ENCODE measurements around the gene UPP1. TPM values are rescaled to one million over a fixed set of nuclear protein-coding genes. Genes with fewer than 3 reads are reported as not detected.

UPP1 gene
- total and polyA plus RNA-seq, 2 of the 4 experiments (the other 2 are of a cell fraction) = 3.9 to 14.5 TPM

GRCh38 chr7:48099781-48100180, 10.7 kb downstream of the UPP1 start:
- BruUV-seq (replicated peaks) = no TSS peak
- Histone ChIP-seq H3K14ac (replicated peaks; ENCODE audit: low read depth, low read length) (no peak overlapping the region), H3K4me1 (ENCODE audit: control insufficient read depth, insufficient read depth, low read length) (peaks cover 12% of the 10 kb centered on the region), H2BK15ac (ENCODE audit: low read depth, low read length) (no peak overlapping the region), H2BK20ac (ENCODE audit: low read depth, low read length) (no peak overlapping the region), H3K4me3 (ENCODE audit: insufficient read depth, low read depth, low read length) (no peak overlapping the region), H3K4me2 (ENCODE audit: low read depth, low read length) (no peak overlapping the region), H4K8ac (ENCODE audit: low read depth in 2 of 2, low read length in 2 of 2) (no peak overlapping the region), H3K23ac (ENCODE audit: low read depth, low read length) (no peak overlapping the region), H4K20me1 (ENCODE audit: insufficient read depth, low read length) (no peaks in the 10 kb centered on the region), H2BK120ac (ENCODE audit: low read depth, low read length) (no peak overlapping the region), H3K9ac (ENCODE audit: low read depth, low read length) (no peak overlapping the region), H3K36me3 (ENCODE audit: control insufficient read depth, insufficient read depth, low read length) (peaks cover 34% of the 10 kb centered on the region), H4K5ac (ENCODE audit: low read depth, low read length) (no peak overlapping the region), H2AK9ac (replicated peaks; ENCODE audit: low read depth, low read length, poor library complexity) (no peak overlapping the region), H3K79me1 (ENCODE audit: low read depth in 1 of 2, low read length in 2 of 2) (peaks cover 36 to 45% of the 10 kb centered on the region in 2 experiments), H3K56ac (ENCODE audit: extremely low read depth, insufficient read depth, low read length) (no peak overlapping the region), H3K27ac (ENCODE audit: insufficient read depth, low read length) (no peak overlapping the region), H3K4ac (ENCODE audit: low read depth, low read length) (no peak overlapping the region), H4K91ac (ENCODE audit: insufficient read depth, low read depth, low read length) (no peak overlapping the region), H3K18ac (ENCODE audit: low read depth, low read length) (no peak overlapping the region), H2BK5ac (ENCODE audit: low read depth, low read length, poor library complexity, severe bottlenecking) (no peak overlapping the region), H2AFZ (replicated peaks; ENCODE audit: low read length, poor library complexity) (no peak overlapping the region), H3K9me3 (ENCODE audit: control insufficient read depth, insufficient read depth, low read length) (no peaks in the 10 kb centered on the region), H3K27me3 (ENCODE audit: control insufficient read depth, insufficient read depth, low read length) (no peaks in the 10 kb centered on the region), H2AK5ac (ENCODE audit: low read depth, low read length) (no peak overlapping the region), H3K9me1 (ENCODE audit: insufficient read depth, low read length) (peaks cover 14% of the 10 kb centered on the region)
- WGBS, 2 experiments (ENCODE audit: extremely low coverage in 2 of 2, insufficient read length in 1 of 2) = no CpG with 5 or more reads among the region's 3 CpGs
- DNase-seq (no peak), ATAC-seq (ENCODE audit: low read depth) (no peak)
- in situ Hi-C loops (cut with MboI; ENCODE audit: low sequenced_read_pairs) = loop anchor here (10.0 to 25.0 kb wide), 2 partner anchors 115 to 837 kb away; no protein-coding TSS in a partner anchor
- ChIA-PET CTCF (no interaction called here), POLR2A (ENCODE audit: unreplicated experiment) (no interaction called here)
- TF ChIP-seq RCOR1 (IDR thresholded peaks at IDR 0.05; ENCODE audit: insufficient replicate concordance, low read length) = no peak
- TF ChIP-seq FOS (IDR thresholded peaks at IDR 0.05; ENCODE audit: low read depth, low read length) = no peak
- intact Hi-C loops (cut with micrococcal nuclease) = no loop called here
- dilution Hi-C loops (cut with HindIII; ENCODE audit: low sequenced_read_pairs, unreplicated experiment) = loop anchor here (25.0 kb wide), 1 partner anchor 112 kb away; the partner anchor contains the start of gene HUS1

Measured in IMR-90 (cell line).